ENCODE data around the gene MAP2.

- no peak for TF ChIP-seq CTCF (IDR thresholded peaks at IDR 0.05)
- TF ChIP-seq POLR2A (IDR thresholded peaks at IDR 0.05): no peak
Observed at GRCh38 chr2:209640358-209640757, 216.5 kb downstream of the MAP2 start.
